Large intestine (tissue), 3 donors: ENCODE data around the gene ACAD10. TPM values are rescaled to one million over a fixed set of nuclear protein-coding genes. Genes with fewer than 3 reads are reported as not detected.
"Not testable (repeated sequence)": the region's sequence is repeated elsewhere in the genome, so short reads cannot be mapped to it uniquely, and the experiment has no call there.

Experiments used
- DNase-seq, 2 donors: peaks; one replicate each; pipeline versions ENCODE4 v3.0.0 to v3.0.0-alpha.2; 2013
- H3K27ac ChIP-seq: one replicate; pipeline ENCODE4 v1.5.1; 2013; ENCODE audit warnings: low read length
- H3K27me3 ChIP-seq: 2 replicates; pipeline ENCODE4 v1.6.1; 2013; ENCODE audit warnings: low read length; ENCODE audit not compliant: control insufficient read depth, insufficient read depth
- H3K36me3 ChIP-seq: 2 replicates; pipeline ENCODE4 v1.6.1; 2013; ENCODE audit warnings: low read length; ENCODE audit not compliant: control insufficient read depth, insufficient read depth
- H3K4me1 ChIP-seq: one replicate; pipeline ENCODE4 v1.6.1; 2013; ENCODE audit warnings: low read length; ENCODE audit not compliant: control insufficient read depth, insufficient read depth
- H3K4me3 ChIP-seq: one replicate; pipeline ENCODE4 v1.5.1; 2013; ENCODE audit warnings: low read length
- H3K9me3 ChIP-seq: one replicate; pipeline ENCODE4 v1.6.1; 2013; ENCODE audit warnings: mild to moderate bottlenecking, low read depth, low read length, moderate library complexity; ENCODE audit not compliant: control insufficient read depth
- WGBS: methylation state at CpG from one replicate; pipeline ENCODE4 v1.1.5; 2013; ENCODE audit warnings: low lambda C conversion rate; ENCODE audit not compliant: insufficient coverage; 5-methylcytosine and 5-hydroxymethylcytosine counted together
- polyA plus RNA-seq: library from polyadenylated mRNA; unstranded; fragments of 120-200 nt; gene quantifications from one replicate; pipeline ENCODE4 v1.2.1, GENCODE V29; 2013

ACAD10 gene
- polyA plus RNA-seq, 1 donor = 36.0 TPM

- Histone ChIP-seq H3K27ac (peak overlapping the region; percentile 84), H3K9me3 (no peaks in the 10 kb centered on the region), H3K27me3 (no peaks in the 10 kb centered on the region), H3K4me3 (peak overlapping the region; percentile 97), H3K4me1 (peaks cover 5% of the 10 kb centered on the region), H3K36me3 (peaks cover 15% of the 10 kb centered on the region)
- DNase-seq = peak in 1 of 2 donors; percentile 36
- WGBS = no CpG with 5 or more reads among the region's 15 CpGs
These were observed 787 bp downstream of the ACAD10 start for GRCh38 chr12:111686574-111687105.

GRCh38 chr12:111687255-111687654 lies 1.4 kb downstream of the ACAD10 start:
- H3K27ac ChIP-seq = no peak overlapping the region
- WGBS = no CpG with 5 or more reads among the region's 2 CpGs
- H3K4me3 ChIP-seq = no peak overlapping the region
- H3K27me3 ChIP-seq = no peaks in the 10 kb centered on the region
- H3K36me3 ChIP-seq = peaks cover 10% of the 10 kb centered on the region
- H3K4me1 ChIP-seq = peaks cover 5% of the 10 kb centered on the region
- no peaks in the 10 kb centered on the region for H3K9me3 ChIP-seq
- DNase-seq = no peak

- WGBS = 80% methylated on average over 1 of the region's 10 CpGs
- no peak overlapping the region for H3K4me3 ChIP-seq
- no peak overlapping the region for H3K27ac ChIP-seq
- no peak for DNase-seq
- H3K36me3 ChIP-seq = peaks cover 7% of the 10 kb centered on the region
- no peaks in the 10 kb centered on the region for H3K27me3 ChIP-seq
- no peaks in the 10 kb centered on the region for H3K9me3 ChIP-seq
- H3K4me1 ChIP-seq = peaks cover 5% of the 10 kb centered on the region
These were observed 2.1 kb downstream of the ACAD10 start for GRCh38 chr12:111687952-111688351.

GRCh38 chr12:111691262-111691661 lies 5.4 kb downstream of the ACAD10 start:
- no peak for DNase-seq
- H3K4me3 ChIP-seq = no peak overlapping the region
- no peak overlapping the region for H3K27ac ChIP-seq
- peaks cover 37% of the 10 kb centered on the region for H3K36me3 ChIP-seq
- H3K4me1 ChIP-seq = peaks cover 5% of the 10 kb centered on the region
- no peaks in the 10 kb centered on the region for H3K9me3 ChIP-seq
- no peaks in the 10 kb centered on the region for H3K27me3 ChIP-seq
- no CpG with 5 or more reads among the region's 3 CpGs for WGBS

GRCh38 chr12:111692575-111693210 lies 6.8 kb downstream of the ACAD10 start:
- peak in 1 of 2 donors; percentile 3 for DNase-seq
- no peaks in the 10 kb centered on the region for H3K9me3 ChIP-seq
- no CpG with 5 or more reads among the region's 15 CpGs for WGBS
- H3K36me3 ChIP-seq = peaks cover 42% of the 10 kb centered on the region
- H3K4me3 ChIP-seq = no peak overlapping the region
- no peaks in the 10 kb centered on the region for H3K27me3 ChIP-seq
- no peaks in the 10 kb centered on the region for H3K4me1 ChIP-seq
- H3K27ac ChIP-seq = no peak overlapping the region

GRCh38 chr12:111693818-111694217 lies 8.0 kb downstream of the ACAD10 start:
- H3K36me3 ChIP-seq = peaks cover 48% of the 10 kb centered on the region
- no peaks in the 10 kb centered on the region for H3K4me1 ChIP-seq
- no peaks in the 10 kb centered on the region for H3K9me3 ChIP-seq
- 100% methylated on average over 1 of the region's 5 CpGs for WGBS
- H3K27ac ChIP-seq = no peak overlapping the region
- no peaks in the 10 kb centered on the region for H3K27me3 ChIP-seq
- no peak overlapping the region for H3K4me3 ChIP-seq
- no peak for DNase-seq

GRCh38 chr12:111699962-111700361 lies 14.1 kb downstream of the ACAD10 start:
- Histone ChIP-seq H3K9me3 (no peaks in the 10 kb centered on the region), H3K4me3 (no peak overlapping the region), H3K4me1 (no peaks in the 10 kb centered on the region), H3K27me3 (no peaks in the 10 kb centered on the region), H3K36me3 (peaks cover 49% of the 10 kb centered on the region), H3K27ac (no peak overlapping the region)
- WGBS = no CpG with 5 or more reads among the region's 2 CpGs
- no peak for DNase-seq

- no peak overlapping the region for H3K4me3 ChIP-seq
- H3K4me1 ChIP-seq = no peaks in the 10 kb centered on the region
- no CpG with 5 or more reads among the region's 5 CpGs for WGBS
- no peak for DNase-seq
- no peaks in the 10 kb centered on the region for H3K27me3 ChIP-seq
- no peaks in the 10 kb centered on the region for H3K9me3 ChIP-seq
- peaks cover 61% of the 10 kb centered on the region for H3K36me3 ChIP-seq
- H3K27ac ChIP-seq = no peak overlapping the region
These were observed 19.8 kb downstream of the ACAD10 start for GRCh38 chr12:111705672-111706071.

GRCh38 chr12:111706145-111706544 lies 20.3 kb downstream of the ACAD10 start:
- H3K27me3 ChIP-seq = no peaks in the 10 kb centered on the region
- H3K36me3 ChIP-seq = peaks cover 61% of the 10 kb centered on the region
- no peak overlapping the region for H3K4me3 ChIP-seq
- no peaks in the 10 kb centered on the region for H3K9me3 ChIP-seq
- no peak overlapping the region for H3K27ac ChIP-seq
- 95% methylated on average over 4 of the region's 6 CpGs for WGBS
- no peak for DNase-seq
- H3K4me1 ChIP-seq = no peaks in the 10 kb centered on the region

- Histone ChIP-seq H3K36me3 (peaks cover 54% of the 10 kb centered on the region), H3K4me1 (no peaks in the 10 kb centered on the region), H3K27ac (no peak overlapping the region), H3K27me3 (no peaks in the 10 kb centered on the region), H3K4me3 (no peak overlapping the region), H3K9me3 (no peaks in the 10 kb centered on the region)
- no peak for DNase-seq
- no CpG with 5 or more reads among the region's 4 CpGs for WGBS
These were observed 29.4 kb downstream of the ACAD10 start for GRCh38 chr12:111715279-111715678.

- no CpG with 5 or more reads among the region's 10 CpGs for WGBS
- H3K4me1 ChIP-seq, H3K27me3 ChIP-seq, DNase-seq, H3K9me3 ChIP-seq, H3K27ac ChIP-seq, H3K4me3 ChIP-seq: not testable (repeated sequence)
- peaks cover 44% of the 10 kb centered on the region for H3K36me3 ChIP-seq
These were observed 33.5 kb downstream of the ACAD10 start for GRCh38 chr12:111719316-111719715.
